Right lobe of liver (tissue), 4 donors: Measurements from ENCODE around the gene RPS21.

Source experiments
- CTCF ChIP-seq, 4 donors: fragments of 200-600 bp in 3 of 4; fragments of 450-650 bp in 1 of 4; IDR thresholded peaks; one replicate each; pipeline versions ENCODE4 v1.5.1 to v1.8.0; 2016 to 2022; ENCODE audit warnings: antibody characterized with exemption in 4 of 4, mild to moderate bottlenecking in 2 of 4
- POLR2A ChIP-seq: fragments of 450-650 bp; IDR thresholded peaks from one replicate; pipeline ENCODE4 v1.6.1; 2017; ENCODE audit warnings: antibody characterized with exemption, mild to moderate bottlenecking
- donor health status: DM: no; HTN: no; CAD: no.
- donor health status: DM: no; HTN: no; CAD: no.
- donor health status: DM: no; HTN: yes; CAD: no.

GRCh38 chr20:62398120-62398821 is 11.4 kb downstream of the RPS21 start:
- no peak for TF ChIP-seq CTCF (IDR thresholded peaks at IDR 0.05)
- no peak for TF ChIP-seq POLR2A
